ENCODE measurements around the gene GMDS.

- no peak for TF ChIP-seq CTCF (IDR thresholded peaks at IDR 0.05; ENCODE audit: low read depth, low read length)
- no peak for TF ChIP-seq EZH2phosphoT487 (IDR thresholded peaks at IDR 0.05; ENCODE audit: low read depth)
Measured at GRCh38 chr6:1988843-1989242, 256.6 kb downstream of the GMDS start.

All from OCI-LY3 (cell line).